HCT116 (cell line): ENCODE results near the gene C1orf167.

Experiments
- ELF1 ChIP-seq: IDR thresholded peaks from 2 replicates; pipeline ENCODE4 v1.6.1; 2012; ENCODE audit warnings: low read depth, borderline replicate concordance
- EZH2 ChIP-seq: fragments of 200-600 bp; sonication (generic); IDR thresholded peaks from 2 replicates; pipeline ENCODE4 v1.6.1; 2017; ENCODE audit warnings: antibody characterized with exemption, mixed run types
- EZH2phosphoT487 ChIP-seq: fragments of 200-600 bp; IDR thresholded peaks from 2 replicates; pipeline ENCODE4 v1.6.1; 2018; ENCODE audit warnings: antibody characterized with exemption, borderline replicate concordance
- JUND ChIP-seq: IDR thresholded peaks from 2 replicates; pipeline ENCODE4 v1.6.1; 2012
- POLR2A ChIP-seq: IDR thresholded peaks from 2 replicates; pipeline ENCODE4 v1.7.0; 2011; ENCODE audit warnings: borderline replicate concordance; ENCODE audit not compliant: insufficient read depth, insufficient read length; ENCODE audit errors: extremely low read depth
- POLR2AphosphoS5 ChIP-seq: IDR thresholded peaks from 2 replicates; pipeline ENCODE4 v1.6.1; 2011; ENCODE audit warnings: mild to moderate bottlenecking, low read depth, low read length, moderate library complexity
- SP1 ChIP-seq: IDR thresholded peaks from 2 replicates; pipeline ENCODE4 v1.6.1; 2012; ENCODE audit warnings: low read depth
- SRF ChIP-seq: IDR thresholded peaks from 2 replicates; pipeline ENCODE4 v1.6.1; 2012; ENCODE audit warnings: low read depth
- TF ChIP-seq, protein P1 (sequence below): IDR thresholded peaks from 2 replicates; pipeline ENCODE4 v1.6.1; 2012
- TF ChIP-seq, protein P2 (sequence below), 3 experiments: fragments of 200-600 bp in 1 of 3; sonication (generic) in 1 of 3; IDR thresholded peaks in 2 of 3; conservative IDR thresholded peaks in 1 of 3; 2 replicates each; pipeline ENCODE4 v1.5.1; 2012 to 2017; ENCODE audit warnings: low read depth in 2 of 3, low read length in 2 of 3, antibody characterized with exemption in 1 of 3, borderline replicate concordance in 1 of 3, control low read depth in 1 of 3, mild to moderate bottlenecking in 1 of 3, mixed read lengths in 1 of 3, mixed run types in 1 of 3, moderate library complexity in 1 of 3; ENCODE audit not compliant: insufficient read depth in 1 of 3
- TF ChIP-seq, protein P3 (sequence below): IDR thresholded peaks from 2 replicates; pipeline ENCODE4 v1.6.1; 2012

DNA sequence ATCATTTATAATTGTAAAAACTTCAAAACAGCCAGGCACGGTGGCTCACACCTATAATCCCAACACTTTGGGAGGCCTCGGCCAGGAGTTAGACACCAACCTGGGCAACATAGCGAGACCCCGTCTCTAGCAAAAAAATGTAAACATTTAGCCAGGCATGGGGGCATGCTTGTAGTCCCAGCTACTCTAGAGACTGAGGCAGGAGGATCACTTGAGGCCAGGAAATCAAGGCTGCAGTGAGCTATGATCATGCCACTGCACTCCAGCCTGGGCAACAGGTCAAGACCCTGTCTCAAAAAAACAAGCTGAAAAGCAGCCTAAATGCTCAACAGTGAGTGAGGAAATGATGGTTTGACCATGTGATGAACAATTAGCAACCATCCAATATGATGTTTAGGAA is 7.3 kb downstream of the C1orf167 start:
- TF ChIP-seq, protein P1, sequence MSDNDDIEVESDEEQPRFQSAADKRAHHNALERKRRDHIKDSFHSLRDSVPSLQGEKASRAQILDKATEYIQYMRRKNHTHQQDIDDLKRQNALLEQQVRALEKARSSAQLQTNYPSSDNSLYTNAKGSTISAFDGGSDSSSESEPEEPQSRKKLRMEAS, result no peak
- TF ChIP-seq, protein P2, sequence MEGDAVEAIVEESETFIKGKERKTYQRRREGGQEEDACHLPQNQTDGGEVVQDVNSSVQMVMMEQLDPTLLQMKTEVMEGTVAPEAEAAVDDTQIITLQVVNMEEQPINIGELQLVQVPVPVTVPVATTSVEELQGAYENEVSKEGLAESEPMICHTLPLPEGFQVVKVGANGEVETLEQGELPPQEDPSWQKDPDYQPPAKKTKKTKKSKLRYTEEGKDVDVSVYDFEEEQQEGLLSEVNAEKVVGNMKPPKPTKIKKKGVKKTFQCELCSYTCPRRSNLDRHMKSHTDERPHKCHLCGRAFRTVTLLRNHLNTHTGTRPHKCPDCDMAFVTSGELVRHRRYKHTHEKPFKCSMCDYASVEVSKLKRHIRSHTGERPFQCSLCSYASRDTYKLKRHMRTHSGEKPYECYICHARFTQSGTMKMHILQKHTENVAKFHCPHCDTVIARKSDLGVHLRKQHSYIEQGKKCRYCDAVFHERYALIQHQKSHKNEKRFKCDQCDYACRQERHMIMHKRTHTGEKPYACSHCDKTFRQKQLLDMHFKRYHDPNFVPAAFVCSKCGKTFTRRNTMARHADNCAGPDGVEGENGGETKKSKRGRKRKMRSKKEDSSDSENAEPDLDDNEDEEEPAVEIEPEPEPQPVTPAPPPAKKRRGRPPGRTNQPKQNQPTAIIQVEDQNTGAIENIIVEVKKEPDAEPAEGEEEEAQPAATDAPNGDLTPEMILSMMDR (IDR thresholded peaks at IDR 0.05 in 2 of 3, conservative IDR thresholded peaks at IDR 0.05 in 1 of 3; ENCODE audit: borderline replicate concordance in 1 of 3, insufficient read depth in 1 of 3, low read depth in 2 of 3, low read length in 2 of 3), result no peak
- TF ChIP-seq, protein P3, sequence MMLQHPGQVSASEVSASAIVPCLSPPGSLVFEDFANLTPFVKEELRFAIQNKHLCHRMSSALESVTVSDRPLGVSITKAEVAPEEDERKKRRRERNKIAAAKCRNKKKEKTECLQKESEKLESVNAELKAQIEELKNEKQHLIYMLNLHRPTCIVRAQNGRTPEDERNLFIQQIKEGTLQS, result no peak
- no peak for TF ChIP-seq JUND
- no peak for TF ChIP-seq SP1
- TF ChIP-seq EZH2, result no peak
- no peak for TF ChIP-seq POLR2A
- no peak for TF ChIP-seq EZH2phosphoT487
- no peak for TF ChIP-seq POLR2AphosphoS5
- no peak for TF ChIP-seq ELF1
- no peak for TF ChIP-seq SRF
